HG03442 (cell line): Measurements from ENCODE around the gene TMEM222.

ENCODE experiments used
- ATAC-seq: cut with Tn5 transposase; IDR thresholded peaks from one replicate; pipeline ENCODE4 v1.9.1; 2021; ENCODE audit warnings: mild to moderate bottlenecking, moderate library complexity; ENCODE audit not compliant: unreplicated experiment

TMEM222 gene

DNA sequence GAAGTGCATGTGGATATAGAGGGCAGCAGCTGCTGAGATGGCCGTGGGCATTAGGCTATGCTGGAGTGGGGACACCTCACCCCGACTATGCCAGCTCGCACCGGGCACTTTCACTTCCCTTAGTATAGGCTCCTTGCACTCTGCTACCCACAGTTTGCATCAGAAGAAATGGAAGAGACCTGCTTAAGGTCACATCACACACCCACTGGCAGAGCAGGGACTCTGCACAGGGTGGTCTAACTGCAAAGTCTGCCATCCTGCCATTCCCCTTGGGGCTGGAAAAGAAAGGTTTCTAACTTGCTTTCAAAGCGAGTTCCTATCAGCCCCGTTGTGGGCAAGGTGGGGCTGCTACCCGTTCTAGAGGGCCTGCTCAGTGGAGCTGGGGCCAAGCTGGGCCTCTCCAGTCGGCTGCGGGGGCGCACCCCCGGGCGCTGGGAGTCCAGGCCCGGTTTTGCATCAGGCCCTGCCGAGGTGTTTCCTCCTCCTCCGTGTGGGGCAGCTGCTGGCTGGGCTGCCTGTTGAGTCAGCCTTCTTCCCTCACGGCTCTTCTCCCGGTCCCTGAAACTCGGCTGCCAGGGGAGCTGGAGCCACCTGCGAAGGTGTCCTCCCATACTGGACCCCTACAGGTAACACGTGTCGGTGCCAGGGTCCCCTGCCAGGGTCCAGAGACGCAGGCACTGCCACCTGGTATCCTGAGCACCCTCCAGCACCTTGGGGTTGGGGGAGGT lies 19.7 kb downstream of the TMEM222 start, which contains the start of gene SYTL1:
SYTL1 (plus strand) TSS at position 498 of the 728 bp plus-strand sequence. CDS start 3,313 bp downstream, outside the sequence.
- peak; percentile 47 for ATAC-seq

DNA sequence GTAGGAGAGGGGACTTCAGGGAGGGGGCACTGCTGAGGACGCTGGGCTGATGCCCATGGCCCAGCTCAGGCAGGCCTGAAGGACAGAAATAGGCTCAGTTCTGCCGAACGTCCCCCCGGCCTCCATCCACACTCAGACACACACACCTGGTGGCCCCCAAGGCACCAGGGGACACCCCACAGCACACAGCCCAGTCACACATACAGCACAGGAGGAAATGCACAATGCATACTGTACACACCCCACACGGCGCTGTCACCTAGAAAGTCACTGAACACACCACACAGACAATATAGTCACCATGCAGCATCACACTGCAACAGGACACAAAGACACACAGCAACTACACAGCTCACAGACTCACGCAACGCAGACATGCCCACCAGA lies 20.4 kb downstream of the TMEM222 start:
- ATAC-seq: no peak

DNA sequence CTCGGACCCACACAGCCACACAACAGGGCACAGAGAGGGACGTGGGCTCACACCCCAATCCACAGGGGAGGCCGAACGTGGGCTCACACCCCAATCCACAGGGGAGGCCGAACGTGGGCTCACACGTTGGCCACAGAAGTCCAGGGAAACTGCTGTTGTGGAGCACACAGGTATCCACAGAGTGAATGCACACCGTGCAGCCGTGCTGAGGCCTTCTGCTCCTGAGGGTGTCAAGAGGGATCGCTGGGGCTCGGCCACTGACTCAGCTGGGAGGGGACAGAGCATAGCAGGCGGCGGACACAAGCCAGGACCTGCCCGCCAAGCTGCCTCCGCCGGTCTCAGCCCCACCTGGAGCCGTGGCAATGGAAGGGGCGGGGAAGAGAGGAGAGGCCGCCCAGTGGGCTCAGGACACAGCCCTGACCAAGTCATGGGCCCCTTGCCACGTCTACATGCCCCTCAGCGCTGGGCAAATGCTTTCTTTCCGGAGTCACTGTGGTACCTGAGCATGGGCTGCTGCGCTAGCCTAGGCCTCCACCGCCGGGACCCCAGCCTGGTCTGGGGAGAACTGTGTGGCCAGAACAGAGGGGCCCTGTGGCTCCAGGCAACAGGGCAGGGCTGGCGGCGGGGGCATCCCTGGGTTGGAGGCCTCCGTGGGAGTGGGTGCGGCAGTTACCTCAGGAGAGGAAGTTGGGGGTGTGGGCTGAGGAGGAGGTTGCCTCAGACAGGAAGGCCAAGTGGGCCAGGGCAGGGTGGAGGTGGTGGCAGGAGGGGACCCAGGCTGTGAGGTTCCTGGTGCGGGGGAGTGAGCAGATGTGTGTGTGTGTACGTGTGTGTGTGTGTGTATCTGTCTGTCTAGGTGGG lies 21.0 kb downstream of the TMEM222 start:
- peak; percentile 34 for ATAC-seq

DNA sequence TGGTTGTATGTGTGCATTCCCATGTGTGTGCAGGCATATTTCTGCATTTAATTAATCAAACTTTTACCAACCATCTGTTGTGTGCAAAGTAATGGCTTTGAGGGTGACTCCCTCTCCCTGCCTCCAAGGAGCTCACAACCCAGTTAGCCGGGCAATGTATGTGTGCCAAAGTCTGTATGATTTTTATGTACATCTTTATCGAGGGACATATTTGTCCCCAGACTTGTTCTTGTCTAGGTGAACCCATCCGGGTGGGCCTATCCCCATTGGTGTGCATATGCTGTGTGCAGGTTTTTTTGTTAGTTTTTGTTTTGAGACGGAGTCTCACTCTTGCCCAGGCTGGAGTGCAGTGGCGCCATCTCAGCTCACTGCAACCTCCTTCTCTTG lies 21.7 kb downstream of the TMEM222 start:
- ATAC-seq: no peak

DNA sequence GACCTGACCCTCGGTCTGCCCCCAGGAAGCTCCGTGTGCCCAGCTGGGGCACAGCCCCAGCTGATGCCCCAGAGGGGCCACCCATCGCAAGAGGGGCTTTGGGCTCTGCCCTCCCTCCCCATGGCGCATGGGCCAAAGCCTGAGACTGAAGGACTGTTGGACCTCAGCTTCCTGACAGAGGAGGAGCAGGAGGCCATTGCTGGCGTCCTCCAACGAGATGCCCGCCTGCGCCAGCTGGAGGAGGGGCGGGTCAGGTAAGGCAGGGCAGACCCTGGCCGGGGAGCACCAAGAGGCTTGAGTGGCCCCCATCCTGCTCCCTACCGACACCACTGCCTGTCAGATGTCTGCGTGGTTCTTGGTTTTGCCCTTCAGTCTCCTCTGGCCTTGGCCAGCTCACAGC lies 23.3 kb downstream of the TMEM222 start:
- no peak for ATAC-seq

DNA sequence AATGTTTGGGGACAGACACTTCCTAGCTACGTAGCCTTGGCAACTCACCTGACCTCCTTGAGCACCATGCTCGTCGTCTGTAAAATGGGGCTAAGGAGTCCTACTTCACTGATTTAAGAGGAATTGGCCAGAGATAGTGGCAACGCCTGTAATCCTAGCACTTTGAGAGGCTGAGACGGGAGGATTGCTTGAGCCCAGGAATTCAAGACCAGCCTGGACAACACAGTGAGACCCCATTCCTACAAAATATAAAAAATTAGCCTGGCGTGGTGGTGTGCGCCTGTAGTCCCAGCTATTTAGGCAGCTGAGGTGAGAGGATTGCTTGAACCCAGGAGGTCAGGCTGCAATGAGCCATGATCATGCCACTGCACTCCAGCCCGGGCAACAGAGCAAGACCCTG lies 24.4 kb downstream of the TMEM222 start:
- no peak for ATAC-seq

DNA sequence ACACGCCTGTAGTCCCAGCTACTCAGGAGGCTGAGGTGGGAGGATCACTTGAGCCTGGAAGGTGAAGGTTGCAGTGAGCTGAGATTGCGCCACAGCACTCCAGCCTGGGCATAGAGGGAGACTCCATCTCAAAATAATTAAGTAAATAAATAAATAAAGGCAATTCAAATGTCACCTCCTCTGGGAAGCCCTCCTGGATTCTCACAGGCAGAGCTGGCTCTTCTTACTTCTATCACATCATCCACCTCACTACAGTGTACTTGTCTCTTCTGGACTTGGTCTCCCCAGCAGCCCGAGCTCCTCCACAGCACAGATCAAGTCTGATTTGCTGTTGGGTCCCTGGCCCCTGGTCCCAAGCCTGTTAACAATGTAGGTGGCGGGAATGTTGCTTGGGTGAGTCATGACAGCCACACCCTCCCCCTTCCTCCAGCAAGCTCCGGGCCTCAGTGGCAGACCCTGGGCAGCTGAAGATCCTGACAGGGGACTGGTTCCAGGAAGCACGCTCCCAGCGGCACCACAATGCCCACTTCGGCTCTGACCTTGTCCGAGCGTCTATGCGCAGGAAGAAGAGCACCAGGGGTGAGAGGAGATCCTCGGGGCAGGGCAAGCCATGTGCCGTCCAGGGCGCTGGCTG lies 25.1 kb downstream of the TMEM222 start:
- ATAC-seq: no peak

DNA sequence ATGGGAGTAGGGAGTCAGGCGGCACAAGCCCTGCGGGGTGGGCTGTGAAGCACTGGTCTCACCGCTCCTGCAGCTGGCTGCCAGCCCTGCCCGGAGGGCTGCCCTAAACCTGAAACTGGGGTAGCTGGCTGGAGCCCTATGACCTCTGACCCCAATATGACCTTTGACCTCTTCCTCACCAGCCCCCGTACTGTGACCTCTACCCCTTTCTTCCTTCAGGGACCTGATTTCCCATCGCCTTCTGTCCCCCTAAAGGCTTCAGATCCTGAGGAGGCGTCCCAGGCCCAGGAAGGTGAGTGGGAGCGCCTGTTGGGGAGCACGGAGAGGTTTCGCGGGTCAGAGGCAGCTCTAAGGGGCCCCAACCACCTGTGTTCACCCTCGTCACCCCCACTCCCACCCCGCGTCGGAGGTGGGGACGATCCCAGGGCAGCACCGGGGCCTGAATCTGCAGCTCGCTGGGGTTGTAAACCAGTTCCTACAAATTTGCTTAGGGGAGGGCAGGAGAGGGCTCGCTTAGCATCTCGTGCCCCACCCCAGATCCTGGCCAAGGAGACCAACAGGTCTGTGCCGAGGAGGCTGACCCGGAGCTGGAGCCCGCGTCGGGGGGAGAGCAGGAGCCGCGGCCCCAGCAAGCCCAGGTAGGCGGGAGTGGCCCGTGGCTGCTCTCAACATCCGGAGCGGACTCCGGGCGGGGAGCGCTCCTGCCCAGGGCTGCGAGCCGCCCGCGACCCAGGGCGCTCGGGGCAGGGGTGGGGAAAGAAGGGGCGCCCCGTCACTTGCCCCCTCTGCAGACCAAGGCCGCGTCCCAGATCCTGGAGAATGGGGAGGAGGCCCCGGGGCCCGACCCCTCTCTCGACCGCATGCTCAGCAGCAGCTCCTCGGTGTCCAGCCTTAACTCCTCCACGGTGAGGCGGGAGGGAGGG lies 27.2 kb downstream of the TMEM222 start:
- no peak for ATAC-seq

DNA sequence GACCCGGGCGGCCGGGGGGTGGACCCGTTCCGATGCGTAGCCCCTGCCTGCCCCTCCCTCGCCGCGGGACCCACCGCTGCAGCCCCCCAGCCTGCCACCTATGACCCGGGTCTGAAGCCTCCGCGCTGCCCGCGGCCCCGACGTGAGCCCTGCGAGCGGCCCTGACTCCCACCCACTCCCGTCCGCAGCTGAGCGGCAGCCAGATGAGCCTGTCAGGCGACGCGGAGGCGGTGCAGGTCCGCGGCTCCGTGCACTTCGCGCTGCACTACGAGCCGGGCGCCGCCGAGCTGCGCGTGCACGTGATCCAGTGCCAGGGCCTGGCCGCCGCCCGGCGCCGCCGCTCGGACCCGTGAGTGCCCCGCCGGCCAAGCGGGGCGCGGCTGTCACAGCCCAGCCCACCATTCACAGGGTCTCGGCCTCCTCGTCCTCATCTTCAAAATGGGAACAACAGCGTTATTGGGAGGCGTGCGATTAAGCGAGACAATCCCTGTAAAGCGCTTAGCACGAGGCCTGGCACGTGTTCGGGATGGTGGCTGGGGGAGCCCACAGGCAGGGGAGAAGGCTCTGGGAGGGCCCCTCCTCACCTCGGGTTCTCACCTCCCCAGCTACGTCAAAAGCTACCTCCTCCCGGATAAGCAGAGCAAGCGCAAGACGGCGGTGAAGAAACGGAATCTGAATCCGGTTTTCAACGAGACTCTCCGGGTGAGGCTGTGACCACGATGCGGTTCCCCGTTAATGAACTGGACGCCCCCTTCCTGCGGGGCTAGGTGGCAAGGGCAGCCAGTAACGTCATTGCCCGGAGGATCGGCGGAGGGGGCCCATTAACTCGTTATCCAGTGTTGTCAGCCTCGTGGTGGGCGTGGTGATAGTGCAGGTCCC lies 28.1 kb downstream of the TMEM222 start:
- ATAC-seq: no peak

DNA sequence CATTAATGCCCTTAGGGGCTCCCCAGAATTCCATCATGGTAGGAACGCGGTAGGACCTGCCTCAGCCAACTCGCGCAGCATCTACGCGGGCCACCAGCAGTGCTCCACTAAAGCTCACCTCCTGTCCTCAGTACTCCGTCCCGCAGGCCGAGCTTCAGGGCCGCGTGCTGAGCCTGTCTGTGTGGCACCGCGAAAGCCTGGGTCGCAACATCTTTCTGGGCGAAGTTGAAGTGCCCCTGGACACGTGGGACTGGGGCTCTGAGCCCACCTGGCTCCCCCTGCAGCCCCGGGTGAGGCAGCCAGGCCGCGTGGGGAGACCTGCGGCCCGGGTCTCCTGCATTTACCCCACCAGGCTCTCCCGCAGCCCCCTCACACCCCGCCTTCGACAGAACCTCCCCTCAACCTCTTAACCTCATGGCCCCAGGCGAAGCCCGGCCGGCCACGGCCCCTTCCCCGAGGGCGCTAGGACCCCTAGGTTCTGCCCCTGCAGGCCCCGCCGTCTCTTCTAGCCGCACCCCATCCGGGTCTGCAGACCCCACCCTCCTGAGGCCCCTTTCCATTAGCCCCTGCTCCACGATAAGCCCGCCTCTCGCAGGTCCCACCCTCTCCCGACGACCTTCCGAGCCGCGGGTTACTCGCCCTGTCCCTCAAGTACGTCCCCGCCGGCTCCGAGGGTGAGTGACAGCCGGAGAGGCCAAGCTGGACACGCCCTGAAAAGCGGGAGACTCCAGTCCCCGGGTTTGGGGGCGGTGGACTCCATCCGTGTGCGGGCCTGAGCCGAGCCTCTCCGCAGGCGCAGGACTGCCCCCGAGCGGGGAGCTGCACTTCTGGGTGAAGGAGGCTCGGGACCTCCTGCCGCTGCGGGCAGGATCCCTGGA lies 28.9 kb downstream of the TMEM222 start:
- ATAC-seq: no peak

DNA sequence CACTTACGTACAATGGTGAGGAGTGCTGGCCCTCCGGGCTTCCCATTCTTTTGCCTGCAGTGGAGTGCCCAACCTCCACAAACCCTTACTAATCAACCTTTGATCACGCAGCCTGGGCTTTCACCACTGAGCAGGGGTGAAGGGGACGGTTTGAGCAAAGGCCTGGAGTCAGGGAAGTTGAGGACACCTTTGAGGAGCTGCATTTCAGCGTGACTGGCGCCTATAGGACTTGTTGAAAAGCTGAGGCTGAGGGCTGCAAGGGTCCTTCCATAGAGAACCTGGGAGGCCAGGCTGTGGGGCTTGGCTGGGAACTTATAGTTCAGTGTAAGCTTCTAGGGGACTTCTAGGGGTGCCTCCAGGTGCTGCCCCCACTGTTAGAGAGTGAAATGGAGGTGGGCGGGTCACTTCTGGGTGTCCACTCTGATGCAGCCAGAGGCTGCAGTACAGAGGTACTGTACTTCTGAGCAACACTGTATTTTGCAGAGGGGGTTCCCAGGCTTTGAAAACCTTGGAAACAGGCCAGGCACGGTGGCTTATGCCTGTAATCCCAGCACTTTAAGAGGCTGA lies 29.7 kb downstream of the TMEM222 start:
- no peak for ATAC-seq

DNA sequence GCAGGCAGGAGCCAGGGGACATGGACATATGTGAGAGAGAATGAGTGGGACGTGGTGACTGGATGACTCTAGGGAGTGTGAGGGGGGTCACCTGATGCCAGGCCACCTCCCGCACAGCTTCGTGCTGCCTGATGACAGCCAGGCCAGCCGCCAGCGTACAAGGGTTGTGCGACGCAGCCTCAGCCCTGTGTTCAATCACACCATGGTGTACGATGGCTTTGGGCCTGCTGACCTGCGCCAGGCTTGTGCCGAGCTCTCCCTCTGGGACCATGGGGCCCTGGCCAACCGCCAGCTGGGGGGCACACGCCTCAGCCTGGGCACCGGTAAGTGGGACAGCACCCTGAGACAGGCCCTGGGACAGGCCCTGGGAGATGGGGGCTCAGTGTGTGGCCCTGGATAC lies 31.2 kb downstream of the TMEM222 start:
- ATAC-seq: no peak

DNA sequence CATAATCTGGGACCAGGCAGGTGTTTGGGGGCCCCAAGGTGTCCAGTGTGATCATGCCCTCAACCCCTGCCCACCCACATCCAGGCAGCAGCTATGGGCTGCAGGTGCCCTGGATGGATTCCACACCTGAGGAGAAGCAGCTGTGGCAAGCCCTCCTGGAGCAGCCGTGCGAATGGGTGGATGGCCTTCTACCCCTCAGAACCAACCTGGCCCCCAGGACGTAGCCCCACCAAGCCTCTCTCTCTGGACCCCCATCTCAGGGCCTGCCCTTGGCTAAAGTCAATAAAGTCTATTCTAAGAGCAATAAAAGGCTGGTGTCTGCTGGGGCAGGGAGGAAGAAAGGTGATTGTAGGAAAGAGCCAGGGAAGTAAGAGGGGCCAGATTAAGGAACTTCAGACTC lies 31.7 kb downstream of the TMEM222 start:
- no peak for ATAC-seq

DNA sequence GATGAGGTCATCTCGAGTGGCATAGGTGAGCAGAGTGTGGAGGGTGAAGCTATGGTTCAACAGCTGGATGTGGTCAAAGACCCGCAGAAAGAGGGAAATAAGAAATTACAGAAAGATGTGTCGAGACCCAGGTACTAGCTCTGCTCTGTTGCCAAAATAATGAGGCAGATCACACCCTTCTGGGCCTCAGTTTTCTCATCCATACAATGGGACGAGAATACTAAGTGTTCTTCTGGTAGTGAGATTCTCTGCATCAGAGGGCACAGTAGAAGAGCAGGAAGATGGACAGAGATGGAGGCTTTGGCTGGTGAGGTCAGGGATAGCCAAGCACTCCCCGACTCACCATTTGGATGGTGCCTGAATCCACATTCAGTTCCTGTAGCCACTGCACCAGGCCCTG lies 33.7 kb downstream of the TMEM222 start:
- no peak for ATAC-seq

DNA sequence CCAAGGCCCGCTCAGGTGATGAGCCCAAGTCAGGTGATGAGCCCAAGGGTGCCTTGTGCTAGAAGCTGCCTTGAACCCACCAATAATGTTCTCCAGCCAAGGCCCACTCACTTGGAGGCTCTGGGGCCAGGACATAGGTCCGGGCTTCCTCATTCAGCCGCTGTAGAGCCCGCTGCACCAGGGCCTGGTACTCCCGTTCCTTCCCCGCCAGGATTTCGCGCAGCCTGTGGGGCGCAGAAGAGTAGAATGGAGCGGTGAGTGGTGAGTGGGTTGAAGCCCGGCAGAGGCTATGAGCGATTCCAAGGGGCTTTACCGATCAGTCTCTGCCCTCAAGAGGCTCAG lies 34.3 kb downstream of the TMEM222 start:
- ATAC-seq: no peak

DNA sequence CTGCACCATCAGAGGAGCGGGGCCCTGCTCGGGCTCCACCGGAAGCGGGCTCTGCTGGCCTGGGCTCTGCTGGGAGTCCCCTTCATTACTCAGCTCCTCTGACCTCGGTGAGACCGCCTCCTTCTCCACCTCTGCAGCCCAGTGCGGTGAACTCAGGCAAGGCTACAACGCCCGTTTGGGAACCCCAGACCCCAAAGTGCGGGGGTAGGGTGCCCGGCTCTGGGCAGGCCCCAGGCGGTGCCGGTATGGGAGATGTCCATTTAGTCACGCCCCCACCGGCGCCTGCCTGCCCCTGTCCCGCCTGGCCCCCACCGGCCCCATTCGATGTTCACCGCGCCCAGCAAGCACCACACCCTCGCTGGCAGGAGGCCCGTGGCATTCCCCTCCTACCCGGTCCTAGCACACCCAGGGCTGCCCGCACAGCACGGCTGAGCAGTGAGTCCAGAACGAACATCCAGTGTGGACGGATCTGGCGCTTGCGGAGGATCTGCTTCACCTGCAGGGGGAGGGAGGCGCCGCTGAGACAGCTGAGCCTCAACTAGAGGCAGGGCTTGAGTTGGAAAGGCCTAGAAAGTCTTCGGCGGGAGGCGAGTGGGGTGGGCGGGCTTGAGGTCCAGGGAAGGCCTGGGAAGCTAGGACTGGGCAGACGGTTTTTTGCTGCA lies 34.8 kb downstream of the TMEM222 start:
- no peak for ATAC-seq

DNA sequence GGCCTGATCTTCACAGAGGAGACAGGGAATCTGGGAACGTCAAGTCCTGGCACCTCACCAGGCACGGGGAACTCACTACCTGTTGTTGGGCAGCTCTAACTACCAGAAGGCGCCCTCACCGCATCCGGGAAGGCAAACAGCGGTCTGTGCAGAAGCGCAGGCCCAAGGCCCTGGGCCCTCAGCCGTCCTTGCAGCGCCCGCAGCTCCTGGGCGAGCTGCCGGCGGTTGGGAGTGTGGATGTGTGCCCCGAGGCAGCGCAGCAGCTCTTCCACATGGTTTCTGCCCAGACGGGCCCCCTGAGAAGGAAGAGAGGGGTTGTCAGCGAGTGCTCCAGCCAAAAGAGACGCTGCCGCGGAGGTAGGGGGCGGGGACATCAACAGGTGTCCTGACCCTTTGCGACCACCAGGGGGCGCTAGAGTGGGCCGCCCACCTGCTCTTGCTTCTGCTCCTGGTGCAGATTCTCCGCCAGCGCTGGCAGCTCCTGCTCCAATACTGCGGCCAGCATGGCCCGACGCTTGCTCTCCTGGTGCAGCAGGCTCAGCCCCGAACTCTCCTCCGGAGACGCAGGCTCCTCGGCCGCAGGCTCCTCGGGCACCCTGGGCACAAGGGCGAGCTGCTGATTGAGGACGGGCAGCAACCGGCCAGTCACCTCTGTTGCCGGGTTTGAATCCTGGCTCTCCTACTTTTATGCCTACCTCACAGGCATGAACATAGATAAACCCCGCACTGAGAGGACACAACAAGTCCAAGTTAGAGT lies 35.5 kb downstream of the TMEM222 start:
- ATAC-seq: no peak
